ENCODE measurements around the gene TRIM17.

The TRIM17 gene

DNA sequence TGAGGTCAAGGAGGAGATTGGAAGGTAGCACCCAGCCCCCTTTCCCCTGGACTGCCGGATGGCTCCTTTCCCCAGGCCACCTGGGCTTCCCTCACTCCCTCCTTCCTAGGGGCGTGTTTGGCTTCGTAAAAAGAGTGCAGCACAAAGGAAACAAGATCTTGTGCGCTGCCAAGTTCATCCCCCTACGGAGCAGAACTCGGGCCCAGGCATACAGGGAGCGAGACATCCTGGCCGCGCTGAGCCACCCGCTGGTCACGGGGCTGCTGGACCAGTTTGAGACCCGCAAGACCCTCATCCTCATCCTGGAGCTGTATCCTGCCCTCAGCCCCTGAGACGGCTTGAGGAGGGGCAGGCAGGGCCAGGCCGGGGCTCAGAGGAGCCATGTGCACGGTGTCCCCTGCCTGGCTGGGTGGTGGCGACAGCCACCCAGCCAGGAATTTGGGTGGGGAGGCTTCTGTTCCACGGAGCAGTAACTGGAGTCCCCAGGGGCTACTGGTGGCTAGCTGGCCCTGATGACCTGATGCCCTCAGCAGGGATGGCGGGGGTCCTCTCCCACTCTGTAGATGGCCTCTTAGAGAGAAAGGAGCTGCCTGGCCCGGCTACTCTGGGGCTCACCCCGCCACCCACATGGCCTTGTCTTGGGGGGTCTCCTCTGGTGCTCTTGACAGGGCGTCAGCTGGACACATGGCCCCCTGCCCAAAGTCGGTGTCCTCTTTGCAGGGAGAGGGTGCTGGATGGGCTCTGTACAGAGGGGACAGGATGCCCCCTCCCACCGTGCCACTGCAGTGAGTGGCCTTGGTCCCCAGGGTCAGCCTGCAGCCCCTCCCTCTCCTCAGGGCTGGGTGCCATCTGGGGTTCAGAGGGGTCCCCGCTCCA lies 49.6 kb downstream of the TRIM17 start:
- no peak for DNase-seq (ENCODE audit: low spot score)

DNA sequence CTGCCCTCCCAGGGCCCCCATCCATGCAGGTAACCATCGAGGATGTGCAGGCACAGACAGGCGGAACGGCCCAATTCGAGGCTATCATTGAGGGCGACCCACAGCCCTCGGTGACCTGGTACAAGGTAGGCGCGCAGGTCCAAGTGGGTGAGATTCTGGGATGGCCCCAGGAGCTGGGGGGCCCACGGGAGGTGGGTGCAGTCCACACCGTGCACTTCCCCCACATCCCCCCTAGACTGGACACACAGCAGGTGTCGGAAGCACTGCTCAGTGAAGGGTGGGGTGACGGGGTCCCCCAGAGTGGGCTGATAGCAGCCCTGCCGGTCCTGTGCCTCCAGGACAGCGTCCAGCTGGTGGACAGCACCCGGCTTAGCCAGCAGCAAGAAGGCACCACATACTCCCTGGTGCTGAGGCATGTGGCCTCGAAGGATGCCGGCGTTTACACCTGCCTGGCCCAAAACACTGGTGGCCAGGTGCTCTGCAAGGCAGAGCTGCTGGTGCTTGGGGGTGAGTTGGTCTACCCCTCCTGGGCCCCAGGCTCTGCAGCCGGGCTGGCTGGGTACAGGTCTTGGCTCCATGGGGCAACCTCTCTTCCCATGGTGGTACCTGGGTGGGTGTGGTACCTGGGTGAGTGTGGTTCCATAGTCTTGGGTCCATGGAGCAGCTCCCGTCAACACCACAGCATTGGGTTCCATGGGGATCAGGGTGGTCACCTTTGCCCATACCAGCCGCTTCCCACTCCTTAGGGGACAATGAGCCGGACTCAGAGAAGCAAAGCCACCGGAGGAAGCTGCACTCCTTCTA lies 50.4 kb downstream of the TRIM17 start:
- no peak for DNase-seq (ENCODE audit: low spot score)

DNA sequence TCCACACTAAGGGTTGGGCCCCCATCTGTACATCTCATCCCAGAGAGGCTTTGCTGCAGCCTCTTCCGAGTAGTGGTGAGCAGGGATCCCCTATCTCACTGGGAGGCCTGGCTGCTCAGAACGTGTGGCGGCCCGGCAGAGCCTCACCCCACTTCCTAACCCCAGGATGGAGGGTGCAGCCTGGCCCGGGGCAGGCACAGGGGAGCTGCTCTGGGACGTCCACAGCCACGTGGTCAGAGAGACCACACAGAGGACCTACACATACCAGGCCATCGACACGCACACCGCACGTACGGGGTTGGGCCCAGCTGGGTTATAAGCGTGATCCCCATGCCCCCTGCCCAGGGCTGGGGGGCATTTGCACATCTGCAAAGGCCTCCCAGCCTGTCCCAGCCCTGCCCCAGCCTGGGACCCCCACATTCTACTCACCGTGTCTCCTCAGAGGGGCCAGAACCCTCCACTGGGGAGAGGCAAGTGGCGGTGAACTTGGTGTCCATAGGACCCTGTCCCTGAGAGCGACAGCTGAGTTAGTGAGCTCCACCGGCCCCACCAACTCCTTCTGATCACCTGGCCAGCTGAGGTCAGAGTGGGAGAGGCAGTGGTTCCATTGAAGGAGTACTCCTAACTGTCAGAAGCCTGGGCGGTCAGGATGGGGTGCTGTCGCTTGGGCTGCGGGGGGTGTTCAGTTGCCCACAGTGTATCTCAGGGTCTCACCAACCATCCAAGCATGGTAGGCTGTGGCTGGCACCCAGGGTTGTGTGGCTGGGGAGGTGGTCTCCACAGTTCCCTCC lies 51.2 kb downstream of the TRIM17 start:
- DNase-seq (ENCODE audit: low spot score): no peak

DNA sequence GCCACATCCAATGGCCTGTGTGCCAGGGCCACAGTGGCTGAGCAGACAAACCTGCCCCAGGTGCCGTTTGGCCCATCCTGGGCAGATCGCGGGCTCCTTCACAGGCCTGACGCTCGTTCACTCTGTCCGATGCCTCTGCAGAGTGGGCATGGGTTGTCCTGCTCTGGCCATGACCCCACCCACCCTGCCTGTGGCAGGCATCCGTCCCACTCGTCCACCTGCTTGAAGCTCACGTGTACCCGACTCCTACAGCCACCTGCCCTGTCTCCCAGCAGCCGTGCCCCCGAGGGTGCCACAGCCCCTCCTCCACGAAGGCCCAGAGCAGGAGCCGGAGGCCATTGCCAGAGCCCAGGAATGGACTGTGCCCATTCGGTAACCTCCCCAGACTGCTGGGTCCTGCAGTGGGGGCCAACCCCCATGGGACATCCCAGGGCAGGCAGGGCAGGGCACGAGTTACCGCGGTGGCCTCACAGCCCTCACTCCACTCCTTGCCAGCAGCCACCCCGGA lies 51.9 kb downstream of the TRIM17 start:
- DNase-seq (ENCODE audit: low spot score): no peak

DNA sequence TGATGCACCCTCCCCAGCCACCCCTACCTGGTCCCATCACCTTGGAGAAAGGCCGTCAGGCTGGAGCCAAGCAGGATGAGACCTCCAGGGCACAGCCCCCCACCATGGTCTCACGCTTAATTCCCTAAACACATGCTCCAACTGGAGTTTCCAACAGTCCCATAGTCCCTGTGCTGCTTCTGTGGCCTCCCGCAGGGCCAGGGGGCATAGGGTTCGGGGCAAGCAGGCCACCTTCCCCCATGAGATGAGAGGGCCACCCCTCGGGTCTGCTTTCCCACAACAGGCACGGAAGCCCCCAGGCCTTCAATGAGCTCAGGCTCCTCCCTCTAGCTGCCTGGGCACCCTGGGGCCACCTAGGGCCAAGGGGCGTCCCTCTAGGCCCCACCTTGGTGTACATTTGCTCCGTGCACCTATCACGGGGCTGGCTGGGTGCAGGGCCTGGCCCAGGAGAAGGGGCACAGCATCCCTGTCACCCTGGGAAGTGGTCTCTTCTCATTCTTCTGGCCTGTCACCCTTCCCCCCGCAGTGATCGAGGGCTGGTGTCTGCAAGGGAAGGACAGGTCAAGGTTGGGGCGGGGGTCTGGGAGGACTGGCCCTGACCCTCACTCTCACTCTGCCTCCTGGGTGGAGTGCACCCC lies 52.5 kb downstream of the TRIM17 start:
- no peak for DNase-seq (ENCODE audit: low spot score)

DNA sequence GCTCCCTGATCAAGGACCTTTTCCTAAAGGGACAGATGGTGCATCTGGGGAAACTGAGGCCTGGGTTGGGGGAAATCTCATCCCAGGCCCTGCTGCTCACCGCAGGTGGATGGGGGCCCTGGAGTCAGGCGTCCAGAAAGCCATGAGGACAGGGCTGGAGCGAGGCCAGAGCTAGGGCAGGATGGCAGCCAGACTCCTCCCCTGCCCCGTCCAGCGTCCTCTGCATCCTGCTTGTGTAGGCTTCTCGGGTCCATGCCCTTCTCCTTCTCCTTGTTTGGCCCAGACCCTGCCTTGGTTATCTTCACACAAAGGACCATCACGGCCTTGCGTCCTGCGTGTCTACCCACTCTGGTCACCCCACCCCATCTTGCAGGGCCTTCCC lies 53.0 kb downstream of the TRIM17 start:
- DNase-seq (ENCODE audit: low spot score): no peak

DNA sequence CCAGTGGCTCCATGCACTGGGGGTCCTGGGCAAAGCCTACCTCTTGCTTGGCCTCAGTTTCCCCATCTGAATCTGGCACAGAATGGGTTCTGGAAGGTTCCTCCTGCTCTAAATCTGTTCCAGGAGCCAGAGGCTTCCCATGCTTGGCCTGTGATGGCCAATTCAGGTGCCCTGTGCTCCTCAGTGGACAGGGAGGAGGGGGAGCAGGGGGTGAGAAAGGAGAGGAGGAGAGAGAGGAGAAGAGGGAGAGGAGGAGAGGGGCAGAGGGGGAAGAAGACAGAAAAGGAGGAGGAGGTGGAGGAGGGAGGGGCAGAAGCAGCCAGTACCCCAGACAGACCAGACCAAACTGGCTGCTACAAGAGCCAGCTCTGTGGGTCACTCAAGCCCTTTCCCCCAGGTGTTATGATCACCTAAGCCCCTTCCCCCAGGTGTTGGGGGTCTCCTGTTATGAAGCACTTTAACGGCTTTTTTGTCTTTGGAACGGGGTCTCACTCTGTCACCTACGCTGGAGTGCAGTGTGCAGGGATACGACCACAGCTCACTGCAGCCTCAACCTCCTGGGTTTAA lies 53.7 kb downstream of the TRIM17 start:
- DNase-seq (ENCODE audit: low spot score): no peak

DNA sequence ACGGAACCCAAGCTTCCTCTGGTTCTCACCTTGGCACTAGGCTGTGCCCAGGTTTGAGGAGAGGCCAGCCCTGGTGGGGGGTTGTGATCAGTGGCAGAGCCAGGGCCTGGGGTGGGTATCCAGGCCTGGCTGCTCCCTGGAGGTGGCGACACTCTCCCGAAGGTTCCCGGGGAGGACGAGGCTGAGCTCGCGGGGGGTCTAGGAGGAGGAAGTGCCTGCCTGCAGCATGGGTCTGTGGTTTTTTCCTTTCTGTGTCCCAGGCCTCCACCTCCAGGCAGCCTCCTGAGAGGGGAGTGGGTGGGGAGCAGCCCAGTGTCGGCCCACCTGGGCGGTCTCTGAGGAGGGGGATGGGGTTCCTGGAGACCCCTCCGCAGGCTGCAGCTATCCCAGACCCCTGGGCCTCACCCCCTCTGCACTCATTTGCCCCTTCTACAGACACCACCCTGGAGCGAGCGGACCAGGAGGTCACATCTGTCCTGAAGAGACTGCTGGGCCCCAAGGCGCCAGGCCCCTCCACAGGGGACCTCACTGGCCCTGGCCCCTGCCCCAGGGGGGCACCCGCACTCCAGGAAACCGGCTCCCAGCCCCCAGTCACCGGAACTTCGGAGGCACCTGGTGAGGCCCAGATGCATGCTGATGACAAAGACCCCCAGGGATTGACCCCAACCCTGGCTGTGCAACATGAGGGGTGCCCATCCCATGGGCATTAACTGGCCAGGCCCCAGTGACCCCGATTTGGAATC lies 54.3 kb downstream of the TRIM17 start:
- DNase-seq (ENCODE audit: low spot score): no peak

DNA sequence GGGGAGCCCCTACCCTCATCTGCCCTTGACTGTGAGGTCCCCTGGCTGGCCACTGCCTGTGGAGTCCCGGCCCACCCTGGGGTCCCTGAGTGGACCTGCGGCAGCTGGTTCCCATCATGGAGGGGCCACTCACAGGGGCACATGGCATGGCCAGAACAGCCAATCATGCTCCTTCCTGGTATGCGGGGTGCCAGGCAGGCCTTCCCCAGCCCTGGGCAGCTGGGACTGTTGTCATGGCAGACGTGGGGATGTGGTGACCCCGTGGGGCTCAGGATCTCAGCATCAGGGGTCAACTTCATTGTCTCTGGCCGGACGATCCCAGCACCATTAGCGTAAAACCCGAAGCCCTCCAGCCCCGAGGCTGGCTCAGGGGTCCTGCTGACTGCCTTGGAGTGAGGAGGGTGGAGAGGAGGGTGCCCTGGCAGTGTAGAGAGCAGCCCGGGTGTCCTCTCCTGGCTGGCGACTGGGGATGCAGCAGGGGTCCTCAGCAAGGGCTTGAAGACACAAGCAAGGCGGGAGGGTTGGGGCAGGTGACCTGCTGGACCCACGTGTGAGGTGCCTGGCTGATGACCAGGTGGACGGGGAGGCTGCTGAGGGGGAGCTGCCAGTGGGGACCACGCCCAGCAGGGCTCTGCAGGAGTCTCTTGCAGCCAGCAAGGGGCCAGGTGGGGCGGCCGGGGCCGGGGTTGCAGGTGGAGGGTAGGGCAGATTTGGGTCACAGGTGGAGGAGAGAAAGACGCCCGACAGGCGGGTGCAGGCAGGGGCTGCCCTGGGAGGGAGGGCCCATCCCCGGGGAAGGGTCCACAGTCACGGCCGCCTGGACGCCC lies 55.1 kb downstream of the TRIM17 start:
- no peak for DNase-seq (ENCODE audit: low spot score)

DNA sequence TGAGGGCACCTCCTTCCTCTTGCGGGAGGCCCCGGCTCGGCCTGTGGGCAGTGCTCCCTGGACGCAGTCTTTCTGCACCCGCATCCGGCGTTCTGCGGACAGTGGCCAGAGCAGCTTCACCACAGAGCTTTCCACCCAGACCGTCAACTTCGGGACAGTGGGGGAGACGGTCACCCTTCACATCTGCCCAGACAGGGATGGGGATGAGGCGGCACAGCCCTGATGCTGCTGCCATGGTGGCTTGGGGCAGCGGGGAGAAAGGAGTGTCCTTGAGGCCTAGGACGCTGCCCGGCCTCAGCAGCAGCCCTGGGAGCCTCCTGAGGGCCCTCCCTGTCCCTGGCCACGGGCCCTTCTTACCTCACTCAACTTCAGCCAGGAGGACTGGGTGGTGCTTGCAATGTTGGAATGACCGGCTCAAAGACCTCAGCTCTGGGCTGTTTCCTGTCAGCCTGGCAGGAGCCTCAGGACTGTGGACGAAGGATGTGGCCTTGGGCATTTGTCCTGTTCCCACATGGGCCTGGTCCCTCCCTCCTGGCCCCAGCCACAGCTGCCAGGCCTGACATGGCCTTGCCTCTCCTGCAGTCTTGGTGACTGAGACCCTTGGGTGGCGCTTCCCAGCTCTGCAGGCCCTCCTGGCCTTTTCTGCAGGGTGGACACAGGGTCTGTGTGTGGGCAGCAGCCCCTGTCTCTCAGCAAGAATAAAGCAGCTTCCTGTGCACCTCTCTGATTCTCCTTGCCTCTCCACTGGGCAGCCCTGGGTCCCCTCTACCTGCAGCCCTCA lies 55.9 kb downstream of the TRIM17 start:
- no peak for DNase-seq (ENCODE audit: low spot score)

DNA sequence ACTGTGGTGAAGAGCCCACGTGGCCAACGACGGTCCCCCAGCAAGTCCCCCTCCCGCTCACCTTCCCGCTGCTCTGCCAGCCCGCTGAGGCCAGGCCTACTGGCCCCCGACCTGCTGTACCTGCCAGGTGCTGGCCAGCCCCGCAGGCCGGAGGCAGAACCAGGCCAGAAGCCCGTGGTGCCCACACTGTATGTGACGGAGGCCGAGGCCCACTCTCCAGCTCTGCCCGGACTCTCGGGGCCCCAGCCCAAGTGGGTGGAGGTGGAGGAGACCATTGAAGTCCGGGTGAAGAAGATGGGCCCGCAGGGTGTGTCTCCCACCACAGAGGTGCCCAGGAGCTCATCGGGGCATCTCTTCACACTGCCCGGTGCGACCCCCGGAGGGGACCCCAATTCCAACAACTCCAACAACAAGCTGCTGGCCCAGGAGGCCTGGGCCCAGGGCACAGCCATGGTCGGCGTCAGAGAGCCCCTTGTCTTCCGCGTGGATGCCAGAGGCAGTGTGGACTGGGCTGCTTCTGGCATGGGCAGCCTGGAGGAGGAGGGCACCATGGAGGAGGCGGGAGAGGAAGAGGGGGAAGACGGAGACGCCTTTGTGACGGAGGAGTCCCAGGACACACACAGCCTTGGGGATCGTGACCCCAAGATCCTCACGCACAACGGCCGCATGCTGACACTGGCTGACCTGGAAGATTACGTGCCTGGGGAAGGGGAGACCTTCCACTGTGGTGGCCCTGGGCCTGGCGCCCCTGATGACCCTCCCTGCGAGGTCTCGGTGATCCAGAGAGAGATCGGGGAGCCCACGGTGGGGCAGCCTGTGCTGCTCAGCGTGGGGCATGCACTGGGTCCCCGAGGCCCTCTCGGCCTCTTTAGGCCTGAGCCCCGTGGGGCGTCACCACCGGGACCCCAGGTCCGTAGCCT lies 56.8 kb downstream of the TRIM17 start:
- no peak for DNase-seq (ENCODE audit: low spot score)

DNA sequence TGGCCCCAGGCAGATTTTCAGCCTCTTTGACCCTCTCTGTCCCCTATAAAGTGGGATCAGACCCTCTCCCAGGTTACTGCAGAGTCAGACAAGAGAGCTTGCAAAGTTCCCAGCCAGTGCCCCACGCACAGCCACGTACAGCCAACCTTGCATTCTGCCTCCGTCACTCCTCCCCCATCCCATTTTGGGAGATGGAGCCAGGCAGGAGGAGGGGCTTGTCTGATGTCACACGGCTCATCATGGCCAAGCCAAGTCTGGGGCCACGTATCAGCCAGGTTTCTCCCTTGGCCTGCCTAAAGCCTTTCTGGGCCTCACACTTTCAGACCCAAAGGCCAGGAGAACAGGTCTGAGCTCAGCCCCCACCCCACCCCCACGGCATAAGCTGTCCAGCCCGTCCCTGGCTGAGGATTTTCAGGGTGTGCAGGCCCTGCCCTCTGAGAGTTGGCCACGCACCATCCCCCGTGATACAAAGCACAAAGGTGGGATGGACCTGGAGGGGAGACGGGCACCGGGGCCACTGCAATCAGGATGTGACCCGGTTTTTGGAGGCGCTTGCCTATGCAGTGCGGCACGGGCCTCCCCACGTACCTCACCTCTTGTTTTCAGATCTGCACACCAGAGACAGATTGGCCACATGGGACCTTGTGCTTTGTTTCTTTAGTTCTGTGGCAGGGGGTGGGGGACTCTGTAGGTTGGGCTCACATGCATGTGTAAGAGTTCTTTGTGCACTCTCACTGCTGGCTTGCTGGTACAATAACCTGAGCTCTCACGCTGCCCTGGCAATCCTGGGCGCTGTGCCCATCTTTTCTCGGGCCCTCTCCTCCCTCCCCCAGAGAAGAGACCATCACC lies 57.7 kb downstream of the TRIM17 start:
- no peak for DNase-seq (ENCODE audit: low spot score)

DNA sequence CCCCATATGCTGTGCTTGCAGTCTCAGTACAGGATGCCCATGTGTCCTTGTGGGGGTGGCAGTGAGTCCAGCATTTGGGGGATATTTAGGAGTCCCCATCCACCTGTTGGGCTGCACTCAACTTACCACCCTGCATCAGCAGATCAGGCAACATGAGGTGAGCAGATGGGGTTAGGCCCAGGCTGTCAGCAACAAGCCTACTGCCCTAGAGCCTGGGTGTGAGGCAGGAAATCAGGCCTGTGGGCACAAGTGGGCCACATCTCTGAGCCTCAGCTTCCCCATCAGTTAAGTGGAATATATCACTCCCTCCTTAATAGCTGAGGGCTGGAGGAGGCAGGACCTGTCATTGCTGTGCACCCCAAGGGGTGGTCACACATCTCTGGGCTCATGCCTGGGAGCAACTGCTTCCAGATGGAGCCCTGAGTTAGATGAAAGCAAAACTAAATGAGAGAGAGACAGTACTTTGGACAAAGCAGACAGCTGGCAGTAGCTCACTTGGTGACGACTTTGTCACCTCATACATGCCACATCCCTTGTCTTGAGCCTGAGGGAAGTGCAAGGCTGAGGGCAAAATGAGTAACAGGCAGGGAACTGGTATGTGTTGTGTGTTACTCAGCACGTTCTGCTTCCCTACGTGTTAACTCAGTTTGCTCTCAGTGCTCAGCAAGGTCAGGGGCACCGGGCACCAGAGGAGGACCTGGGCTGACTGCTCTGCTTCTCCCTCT lies 58.5 kb downstream of the TRIM17 start:
- DNase-seq (ENCODE audit: low spot score): no peak
